HEK293T (cell line): ENCODE data around the gene VASP.
A peak's percentile ranks its signal among the peaks of the same experiment; 100 is the strongest.

Experiments used
- CTCF ChIA-PET: fragments of 350-600 bp; formaldehyde crosslinking; extraction: SDS; loops from one replicate; lab custom pipeline; 2021; ENCODE audit warnings: antibody characterized with exemption, inconsistent platforms; lab: Yijun Ruan, JAX
- POLR2A ChIA-PET: fragments of 350-600 bp; formaldehyde crosslinking; extraction: SDS; loops from one replicate; lab custom pipeline; 2020; ENCODE audit warnings: antibody characterized with exemption, inconsistent platforms; lab: Yijun Ruan, JAX
- DNase-seq: peaks from one replicate; pipeline ENCODE4 v3.0.0; 2012; ENCODE audit warnings: mixed read lengths; ENCODE audit errors: extremely low spot score
- ARNT ChIP-seq: fragments of 450-650 bp; IDR thresholded peaks from 2 replicates; pipeline ENCODE4 v1.6.1; 2017; ENCODE audit warnings: mild to moderate bottlenecking
- BHLHE40 ChIP-seq: fragments of 450-650 bp; IDR thresholded peaks from 2 replicates; pipeline ENCODE4 v1.6.1; 2016; ENCODE audit warnings: mild to moderate bottlenecking, moderate library complexity, borderline replicate concordance
- CTBP1 ChIP-seq: fragments of 450-650 bp; IDR thresholded peaks from 2 replicates; pipeline ENCODE4 v1.6.1; 2016; ENCODE audit warnings: borderline replicate concordance
- ELF4 ChIP-seq: fragments of 450-650 bp; IDR thresholded peaks from 2 replicates; pipeline ENCODE4 v1.6.1; 2017; ENCODE audit warnings: antibody characterized with exemption
- FOXA1 ChIP-seq: fragments of 450-650 bp; IDR thresholded peaks from 2 replicates; pipeline ENCODE4 v1.6.1; 2016; ENCODE audit warnings: mild to moderate bottlenecking
- FOXK2 ChIP-seq: fragments of 450-650 bp; IDR thresholded peaks from 2 replicates; pipeline ENCODE4 v1.6.1; 2016; ENCODE audit warnings: mild to moderate bottlenecking
- FOXM1 ChIP-seq: fragments of 450-650 bp; IDR thresholded peaks from 2 replicates; pipeline ENCODE4 v1.6.1; 2017; ENCODE audit warnings: mild to moderate bottlenecking, borderline replicate concordance
- HDGF ChIP-seq: fragments of 450-650 bp; IDR thresholded peaks from 2 replicates; pipeline ENCODE4 v1.6.1; 2017; ENCODE audit warnings: antibody characterized with exemption, borderline replicate concordance
- L3MBTL2 ChIP-seq: fragments of 450-650 bp; conservative IDR thresholded peaks from 2 replicates; pipeline ENCODE4 v1.6.1; 2016; ENCODE audit warnings: mild to moderate bottlenecking
- LEF1 ChIP-seq: fragments of 450-650 bp; IDR thresholded peaks from 2 replicates; pipeline ENCODE4 v1.6.1; 2017; ENCODE audit warnings: mild to moderate bottlenecking, borderline replicate concordance
- NFRKB ChIP-seq: fragments of 450-650 bp; IDR thresholded peaks from 2 replicates; pipeline ENCODE4 v1.6.1; 2016; ENCODE audit warnings: mild to moderate bottlenecking, moderate library complexity
- PKNOX1 ChIP-seq: fragments of 450-650 bp; IDR thresholded peaks from 2 replicates; pipeline ENCODE4 v1.6.1; 2016
- SP1 ChIP-seq: fragments of 450-650 bp; IDR thresholded peaks from 2 replicates; pipeline ENCODE4 v1.6.1; 2017
- SUZ12 ChIP-seq: fragments of 450-650 bp; IDR thresholded peaks from 2 replicates; pipeline ENCODE4 v1.6.1; 2016; ENCODE audit warnings: mild to moderate bottlenecking
- TARDBP ChIP-seq: fragments of 450-650 bp; IDR thresholded peaks from 2 replicates; pipeline ENCODE4 v1.6.1; 2016
- ZNF384 ChIP-seq: fragments of 450-650 bp; IDR thresholded peaks from 2 replicates; pipeline ENCODE4 v1.6.1; 2016

VASP gene

GRCh38 chr19:45528744-45529419, 21.6 kb downstream of the VASP start:
- DNase-seq, result no peak
- no peak for TF ChIP-seq PKNOX1
- POLR2A ChIA-PET, result no interaction called here
- CTCF ChIA-PET, result no interaction called here

- ChIA-PET CTCF (no interaction called here), POLR2A (no interaction called here)
- no peak for DNase-seq
- no peak for TF ChIP-seq HDGF
- TF ChIP-seq FOXK2, result no peak
Measured at GRCh38 chr19:45529420-45529785, 22.1 kb downstream of the VASP start.

- DNase-seq, result no peak
- no peak for TF ChIP-seq NFRKB
- no peak for TF ChIP-seq LEF1
- no peak for TF ChIP-seq ARNT
- no peak for TF ChIP-seq ELF4
- TF ChIP-seq L3MBTL2, result no peak
- no peak for TF ChIP-seq FOXK2
- TF ChIP-seq PKNOX1, result no peak
- ChIA-PET CTCF (no interaction called here), POLR2A (no interaction called here)
Measured at GRCh38 chr19:45531349-45531748, 24.1 kb downstream of the VASP start.

GRCh38 chr19:45539459-45539858, 32.2 kb downstream of the VASP start:
- no peak for DNase-seq
- CTCF ChIA-PET, result no interaction called here

GRCh38 chr19:45542234-45542668, 35.0 kb downstream of the VASP start:
- DNase-seq, result no peak
- TF ChIP-seq FOXK2 (no peak), TARDBP (no peak), FOXM1 (no peak), CTBP1 (no peak), LEF1 (no peak), BHLHE40 (no peak), ZNF384 (0 out of 2 replicates have a peak, but pooled peaks have one; percentile 8), PKNOX1 (no peak), SP1 (no peak)
- ChIA-PET CTCF (no interaction called here), POLR2A (interaction anchor here (0.8 kb wide), 1 partner anchor 12 kb away, joined by 3 read pairs; no protein-coding TSS in a partner anchor)

More at GRCh38 chr19:45539459-45539858, 32.2 kb downstream of the VASP start:
- POLR2A ChIA-PET, result no interaction called here
- TF ChIP-seq FOXA1 (no peak), TARDBP (no peak), BHLHE40 (no peak), PKNOX1 (no peak), NFRKB (no peak), CTBP1 (no peak), L3MBTL2 (no peak), SUZ12 (no peak), HDGF (no peak), ARNT (no peak)

GRCh38 chr19:45547211-45547770, 40.0 kb downstream of the VASP start:
- ChIA-PET POLR2A (no interaction called here), CTCF (interaction anchor here (1.0 to 1.1 kb wide), 2 partner anchors 11 to 95 kb away, joined by 3 to 5 read pairs; no protein-coding TSS in a partner anchor)
- TF ChIP-seq SUZ12 (no peak), ELF4 (no peak), PKNOX1 (no peak), BHLHE40 (no peak), LEF1 (no peak)
- DNase-seq, result no peak
